HG03135 (cell line): ENCODE results near the gene MYO5A.

Experiments
- ATAC-seq: cut with Tn5 transposase; IDR thresholded peaks from one replicate; pipeline ENCODE4 v1.9.1; 2021; ENCODE audit warnings: mild to moderate bottlenecking, moderate library complexity; ENCODE audit not compliant: unreplicated experiment

MYO5A gene

DNA sequence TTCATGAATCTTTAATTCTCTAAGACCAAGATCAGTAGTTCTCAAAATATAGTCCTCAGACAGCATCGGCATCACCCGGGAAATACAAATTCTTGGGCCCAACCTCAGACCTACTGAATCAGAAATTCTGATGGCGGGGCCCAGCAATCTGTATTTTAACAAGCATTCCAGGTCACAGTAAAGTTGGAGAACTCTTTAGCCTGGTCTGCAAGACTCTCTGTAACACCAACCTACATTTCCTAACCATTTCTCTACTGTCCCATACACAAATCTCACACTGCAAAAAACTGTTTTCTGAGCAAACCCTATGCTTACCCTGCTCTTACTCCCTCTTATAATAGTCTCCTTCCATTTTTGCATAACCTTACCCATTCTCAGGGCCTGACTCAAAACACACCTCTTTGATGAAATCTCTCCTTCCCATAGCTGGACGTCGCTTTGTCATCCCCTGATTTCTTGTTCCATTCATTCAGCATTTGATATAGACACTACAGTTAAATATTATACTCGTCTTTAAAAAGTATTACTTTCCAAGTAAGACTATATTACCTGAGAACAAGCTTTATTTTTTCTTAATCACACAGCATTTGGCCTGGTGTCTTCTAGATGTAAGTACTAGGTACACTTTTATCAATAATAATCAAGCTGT is 149.8 kb downstream of the MYO5A start:
- ATAC-seq = peak; percentile 46

DNA sequence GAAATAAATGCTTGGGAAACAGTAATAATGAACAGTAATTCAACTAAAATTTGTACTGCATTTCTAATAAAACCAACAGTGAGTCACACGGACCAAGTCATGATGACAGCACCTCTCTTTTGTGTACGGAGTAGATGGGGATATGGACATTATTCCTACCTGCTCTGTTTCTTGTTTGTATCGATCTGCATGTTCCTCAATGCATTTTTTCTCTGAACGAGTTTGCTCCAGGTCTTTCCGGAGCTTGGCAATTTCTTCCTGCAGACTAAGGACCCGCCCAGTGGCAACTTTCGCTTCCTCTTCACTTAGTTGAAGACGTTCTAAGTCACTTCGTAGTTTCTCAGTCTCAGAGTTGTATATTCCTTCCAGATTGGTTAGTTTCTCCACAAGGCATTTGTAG is 158.7 kb downstream of the MYO5A start:
- ATAC-seq = no peak

DNA sequence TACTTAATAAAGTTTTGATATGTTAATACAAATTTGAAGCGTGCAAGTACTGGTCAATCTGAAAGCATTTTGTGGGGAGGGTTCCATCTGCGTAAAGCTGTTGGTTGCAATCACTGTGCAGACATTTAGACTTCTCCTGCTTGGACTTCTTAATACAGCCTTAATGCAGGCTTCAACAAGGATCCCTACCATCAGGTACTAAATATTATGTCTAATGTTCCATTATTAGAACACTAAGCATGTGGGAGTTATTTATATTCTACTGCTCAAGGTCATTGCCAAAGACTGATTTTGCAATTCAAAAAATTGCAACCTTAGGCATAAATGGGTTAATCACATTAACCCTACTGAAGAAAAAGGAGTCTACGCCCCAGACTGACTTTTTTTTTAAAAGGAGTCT is 159.2 kb downstream of the MYO5A start:
- no peak for ATAC-seq

DNA sequence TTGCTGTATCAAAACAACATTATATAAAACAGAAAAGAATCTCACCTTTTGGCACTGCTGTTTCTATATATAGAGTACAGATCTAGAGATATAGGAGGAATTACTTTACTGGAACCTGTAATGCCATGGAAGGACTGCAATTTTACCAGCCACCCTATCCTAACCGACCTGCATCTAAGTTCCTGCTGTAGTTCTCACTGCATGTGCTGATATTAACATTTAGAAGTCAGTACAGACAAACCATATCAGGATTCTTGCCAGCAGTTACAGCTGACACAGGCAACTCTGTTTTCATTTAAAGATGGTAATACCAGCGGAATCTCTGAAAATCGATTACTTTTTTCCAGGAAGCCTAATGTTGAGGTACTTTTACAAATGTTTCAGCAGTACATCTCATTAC is 159.7 kb downstream of the MYO5A start:
- ATAC-seq = no peak

DNA sequence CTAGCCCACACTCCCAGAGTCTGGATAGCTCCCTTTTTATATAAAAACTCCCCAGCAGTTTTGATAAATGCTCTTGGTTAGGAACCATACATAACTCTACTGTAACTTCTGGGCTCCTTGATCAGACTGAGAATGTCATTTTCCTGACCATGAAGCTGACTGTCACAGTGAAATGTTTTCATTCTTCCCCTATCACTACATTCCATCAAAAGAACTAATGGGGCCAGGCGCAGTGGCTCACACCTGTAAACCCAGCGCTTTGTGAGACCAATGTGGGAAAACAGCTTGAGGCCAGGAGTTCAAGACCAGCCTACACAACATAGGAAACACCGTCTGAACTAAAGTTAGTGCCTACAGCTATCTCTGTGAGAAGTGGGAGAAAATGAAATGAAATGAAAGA is 160.3 kb downstream of the MYO5A start:
- no peak for ATAC-seq

DNA sequence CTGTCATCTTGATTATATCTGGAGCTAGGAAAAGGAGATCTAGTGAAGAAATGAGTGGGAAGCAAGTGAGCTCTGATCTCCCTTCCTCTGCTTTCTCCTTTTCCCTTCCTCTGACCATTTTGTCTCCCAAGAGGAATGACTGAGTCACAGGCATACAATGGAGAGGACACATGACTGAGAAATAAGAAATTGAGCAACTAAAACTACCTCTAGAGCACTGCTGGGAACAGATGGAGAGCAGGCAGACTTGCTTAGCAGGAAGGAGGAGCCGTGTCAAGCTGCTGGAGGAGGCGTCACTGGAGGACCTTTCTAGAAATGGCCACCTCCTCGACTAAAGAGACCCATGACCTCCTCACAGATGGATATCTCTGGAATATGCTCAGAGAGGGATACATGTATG is 166.2 kb downstream of the MYO5A start:
- no peak for ATAC-seq

DNA sequence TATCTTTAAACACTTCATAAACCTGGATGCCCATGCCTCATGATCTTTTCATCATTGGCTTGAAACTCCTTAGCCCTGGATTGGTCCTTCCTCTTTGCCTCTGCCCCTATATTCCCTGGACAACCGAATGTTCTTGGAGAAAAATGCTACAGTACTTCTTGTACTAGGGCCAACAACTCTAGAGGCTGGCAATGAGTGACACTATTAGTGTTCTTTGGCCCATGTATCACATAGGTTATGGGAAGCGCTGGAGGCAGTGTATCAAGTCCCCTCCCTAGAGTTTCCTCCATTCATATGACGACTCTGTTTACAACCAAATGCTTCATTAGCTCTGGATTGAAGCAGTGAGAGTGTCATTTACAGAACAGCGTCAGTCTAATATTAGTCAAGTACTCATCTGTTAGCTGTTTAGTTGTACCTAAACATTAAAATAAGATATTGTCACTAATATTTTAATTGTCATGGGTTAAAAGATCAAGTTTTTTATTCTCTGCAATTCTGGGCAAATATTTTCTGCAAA is 166.6 kb downstream of the MYO5A start:
- no peak for ATAC-seq

DNA sequence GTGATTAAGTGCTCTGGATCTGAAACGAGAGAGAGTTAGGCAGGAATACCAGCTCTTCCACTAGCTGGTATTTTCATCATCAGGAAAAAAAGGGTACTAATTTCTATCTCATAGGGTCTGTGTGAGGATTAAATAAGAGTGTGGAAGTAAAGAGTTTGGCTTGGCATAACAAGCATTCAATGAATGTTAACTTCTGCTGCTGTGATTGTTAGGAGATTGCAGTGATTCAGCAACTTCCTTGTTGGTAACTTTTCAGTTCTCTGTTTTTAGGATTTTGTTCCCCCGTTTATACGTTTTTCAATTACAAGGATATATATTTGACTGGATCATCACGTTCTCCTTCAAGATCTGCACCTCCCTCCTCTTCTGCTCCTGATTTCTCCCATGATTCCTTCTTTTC is 167.2 kb downstream of the MYO5A start:
- ATAC-seq = no peak

DNA sequence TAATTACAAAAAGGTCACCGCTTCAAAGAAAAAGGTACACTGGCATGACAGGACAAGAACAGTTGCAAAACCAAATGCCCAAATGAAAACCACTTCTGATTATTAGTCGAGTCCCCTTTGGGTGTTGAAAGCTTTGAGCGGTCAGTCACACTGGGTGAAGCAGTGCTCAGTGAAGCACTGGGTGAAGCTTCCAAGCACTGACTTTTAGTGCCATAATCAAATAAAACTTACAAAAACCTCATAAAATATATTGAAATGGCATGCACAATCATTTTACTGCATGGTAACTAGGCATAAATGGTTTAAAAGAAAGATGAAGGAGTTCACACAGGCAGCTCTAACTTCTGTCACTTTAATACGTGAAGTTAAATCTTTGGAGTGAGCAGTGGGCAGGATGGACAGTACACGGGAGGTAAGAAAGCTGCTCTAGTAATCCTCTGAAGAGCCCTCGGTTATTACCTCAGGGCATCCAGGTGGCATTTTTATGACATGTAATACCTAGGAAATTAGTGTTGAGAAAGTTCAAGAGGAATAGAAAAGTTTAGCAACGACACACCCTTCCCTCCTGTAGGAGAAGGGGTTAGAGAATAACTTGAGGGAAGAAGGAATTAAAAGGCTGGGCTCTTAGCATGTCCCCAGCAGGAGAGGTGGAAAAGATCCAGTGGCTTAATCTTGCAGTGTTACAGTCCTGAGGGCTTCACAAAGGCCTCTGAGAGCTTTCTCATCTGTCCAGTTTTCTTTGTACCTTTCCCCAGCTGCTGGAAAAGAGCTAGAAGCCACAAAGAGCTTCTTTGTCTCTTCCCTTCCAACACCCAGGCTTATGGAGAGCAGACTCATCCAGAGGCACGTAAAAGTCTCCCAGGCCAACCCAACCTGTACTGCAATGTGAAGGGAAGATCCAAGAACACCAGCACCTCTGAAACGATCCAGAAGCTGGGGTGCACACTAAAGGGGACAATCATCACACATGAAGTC is 168.2 kb downstream of the MYO5A start:
- no peak for ATAC-seq

DNA sequence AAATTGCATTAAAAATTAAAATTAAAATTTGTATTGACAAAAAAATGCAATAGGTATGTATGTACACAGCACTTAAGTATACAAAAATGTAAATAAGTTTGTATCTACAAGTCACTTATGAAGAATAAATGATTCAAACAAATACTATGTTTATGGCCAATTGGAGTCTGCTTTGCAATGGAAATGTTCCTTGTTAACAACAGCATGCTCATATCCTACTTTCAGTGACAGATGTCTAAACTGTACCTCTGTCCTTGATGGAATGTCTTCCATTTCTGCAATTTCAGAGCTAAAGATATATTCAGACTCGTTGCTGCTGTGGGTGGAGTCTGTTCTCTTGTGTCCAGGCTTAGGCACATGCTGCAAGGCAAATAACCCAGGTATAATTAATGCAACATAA is 169.0 kb downstream of the MYO5A start:
- ATAC-seq = no peak

DNA sequence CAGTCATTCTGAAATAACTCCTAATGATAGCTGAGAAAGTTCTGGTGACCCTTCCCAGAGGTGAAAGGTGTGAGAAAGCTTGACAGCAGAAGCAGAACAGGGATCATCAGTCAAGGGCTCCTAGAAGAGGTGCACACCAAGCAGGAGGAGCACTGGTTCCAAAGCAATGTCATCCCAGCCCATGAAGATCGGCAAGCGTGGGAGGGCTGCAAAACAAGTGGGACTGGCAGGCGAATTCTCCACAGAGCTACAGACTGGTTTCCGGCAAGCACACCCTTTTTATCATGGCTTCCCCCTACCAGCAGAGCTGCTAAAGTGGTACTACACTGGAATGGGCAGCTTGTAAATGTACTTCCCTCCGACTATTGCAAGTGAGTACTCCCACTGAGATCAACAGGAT is 170.7 kb downstream of the MYO5A start:
- no peak for ATAC-seq

DNA sequence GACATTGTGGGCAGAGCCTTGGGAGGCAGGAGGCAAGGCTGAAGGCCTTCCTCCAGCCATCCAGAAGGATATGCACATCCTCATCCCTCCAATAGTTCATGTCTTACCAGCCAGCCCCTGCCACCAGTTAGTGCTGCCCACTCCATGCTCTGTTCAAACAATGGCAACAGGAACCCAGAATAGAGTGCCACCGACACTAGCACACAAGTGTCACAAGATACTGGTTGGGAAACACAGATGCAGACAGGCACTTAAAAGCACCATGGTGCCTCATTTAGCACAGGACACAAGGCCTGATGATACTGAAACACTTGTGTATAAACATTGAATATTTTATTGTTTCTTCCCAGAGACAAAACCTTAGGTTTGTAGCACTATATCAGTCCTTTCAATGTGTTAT is 176.6 kb downstream of the MYO5A start:
- ATAC-seq = no peak

DNA sequence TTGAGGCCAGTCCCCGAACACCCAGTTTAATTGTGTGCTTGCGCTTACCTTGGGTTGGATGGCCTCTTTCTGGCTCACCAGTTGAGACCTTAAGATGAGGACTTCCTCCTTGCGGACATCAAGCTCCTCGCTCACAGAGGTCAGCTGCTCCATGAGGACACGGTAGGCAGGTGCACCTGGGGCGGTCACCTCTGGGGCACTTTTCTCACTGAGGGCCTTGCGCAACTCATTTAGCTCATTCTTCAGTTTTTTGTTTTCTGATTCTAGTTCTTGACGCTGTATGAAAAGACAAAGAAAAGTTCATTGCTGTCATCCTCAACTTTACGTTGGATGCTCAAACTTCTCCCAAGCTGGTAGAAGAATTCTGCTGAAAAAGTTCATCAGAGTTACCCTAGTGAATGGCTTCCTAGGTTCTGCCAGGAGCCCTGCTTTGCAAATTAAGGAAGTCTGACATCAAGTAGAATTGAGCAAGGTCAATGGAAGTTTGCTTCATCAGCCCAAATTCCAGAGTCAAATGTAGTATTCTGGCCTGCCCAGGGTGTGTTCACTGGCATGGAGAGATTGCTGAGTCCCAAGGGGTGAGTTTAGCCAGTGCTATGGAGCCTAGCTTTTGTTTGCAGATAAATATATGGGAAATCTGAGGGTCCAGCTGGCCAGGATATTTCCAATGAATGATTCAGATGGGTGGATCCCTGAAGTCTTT is 177.3 kb downstream of the MYO5A start:
- no peak for ATAC-seq

DNA sequence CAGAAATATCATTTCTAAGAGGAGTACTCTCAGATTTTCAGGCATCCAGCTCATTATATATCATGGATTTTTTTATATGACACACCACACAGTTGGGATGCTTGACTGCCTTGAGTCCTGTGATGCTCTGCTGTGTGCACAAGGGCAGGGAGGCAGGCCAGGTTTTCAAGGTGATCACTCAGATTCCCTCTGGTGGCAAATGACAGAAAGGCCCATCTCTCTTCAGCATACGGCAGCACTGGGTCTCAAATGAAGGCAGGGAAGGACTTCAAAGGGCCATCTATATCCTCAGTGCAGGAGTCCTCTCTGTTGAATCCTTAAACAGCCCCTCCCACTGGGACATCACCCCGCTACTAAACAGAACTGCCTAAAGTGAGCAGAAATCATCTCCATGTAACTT is 178.3 kb downstream of the MYO5A start:
- ATAC-seq = no peak

DNA sequence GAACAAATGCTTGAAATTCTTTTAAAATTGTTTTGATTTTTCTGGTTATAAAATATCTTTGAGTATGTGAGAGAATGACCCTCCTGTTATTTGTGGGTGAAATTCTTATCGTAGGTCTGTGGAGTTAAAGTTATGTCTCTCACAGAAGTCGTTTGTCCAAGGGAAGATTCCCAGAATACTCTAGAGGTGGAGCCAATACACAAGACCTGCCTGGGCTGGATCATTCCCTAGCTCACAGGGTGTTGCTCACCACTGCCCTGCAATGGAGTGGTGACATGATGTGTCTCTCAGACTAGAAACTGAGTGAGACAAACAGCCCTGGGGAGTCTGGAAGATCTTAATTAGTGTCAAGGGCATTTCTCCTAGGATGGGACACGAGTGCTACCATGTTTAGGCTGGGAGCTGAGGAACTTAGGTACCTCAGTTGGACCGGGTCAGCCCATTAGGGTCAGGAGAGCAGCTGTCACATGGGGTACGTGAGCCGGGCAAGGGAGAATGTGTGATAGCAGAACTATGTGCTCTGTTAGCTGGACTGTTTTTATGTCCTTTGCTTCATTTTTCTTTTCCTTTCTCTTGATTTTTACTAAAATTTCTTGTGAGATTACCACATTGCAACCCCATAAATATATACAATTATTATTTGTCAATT is 179.5 kb downstream of the MYO5A start:
- no peak for ATAC-seq

DNA sequence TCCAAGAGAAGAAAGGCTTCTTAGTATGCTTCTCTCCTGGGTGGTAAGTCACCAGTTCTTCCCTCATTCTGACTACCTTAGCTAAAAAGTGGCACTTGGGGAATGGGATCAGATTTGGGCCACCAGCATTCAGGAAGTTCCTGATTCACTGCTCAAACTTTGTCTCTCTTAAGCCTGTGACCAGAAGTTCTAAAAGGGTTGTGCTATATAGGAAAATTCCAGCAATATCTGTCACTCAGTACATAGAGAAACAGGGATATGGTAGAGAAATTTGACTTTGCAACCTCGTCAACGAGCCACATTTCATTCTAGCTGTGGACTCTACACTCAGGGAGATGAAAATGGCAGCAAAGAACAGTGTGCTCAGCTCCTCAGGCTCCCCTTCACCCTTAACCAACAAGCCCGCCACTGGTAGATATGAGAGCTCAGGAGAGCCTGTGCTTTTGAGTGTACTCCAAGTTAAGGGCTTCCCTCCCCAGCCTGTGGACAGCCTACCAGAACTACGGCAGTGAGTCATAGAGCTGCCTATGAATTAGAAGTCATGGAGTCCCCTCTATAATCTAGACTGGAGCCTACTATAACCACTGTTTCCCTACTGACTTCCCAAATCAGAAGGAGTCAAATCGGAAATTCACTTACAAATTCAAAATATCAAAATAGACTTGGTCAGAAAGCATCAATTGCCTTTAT is 180.5 kb downstream of the MYO5A start:
- no peak for ATAC-seq

DNA sequence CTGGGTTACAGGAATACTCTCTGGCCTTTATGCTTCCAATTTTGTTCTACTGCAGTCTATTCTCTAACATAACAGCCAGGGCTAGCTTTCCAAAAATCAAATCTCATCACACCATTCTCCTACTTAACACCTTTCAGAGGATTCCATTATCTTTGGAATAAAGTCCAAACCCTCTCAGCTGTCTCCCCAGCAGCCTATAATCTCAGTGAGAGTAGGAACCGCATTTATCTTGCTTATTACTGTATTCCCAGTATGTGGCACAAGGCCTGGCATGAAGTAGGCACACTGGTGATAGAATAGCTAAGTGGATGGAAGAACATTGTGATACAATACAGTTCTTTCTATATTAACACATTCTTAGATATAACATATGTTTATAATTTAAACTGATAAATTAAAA is 184.1 kb downstream of the MYO5A start:
- no peak for ATAC-seq

DNA sequence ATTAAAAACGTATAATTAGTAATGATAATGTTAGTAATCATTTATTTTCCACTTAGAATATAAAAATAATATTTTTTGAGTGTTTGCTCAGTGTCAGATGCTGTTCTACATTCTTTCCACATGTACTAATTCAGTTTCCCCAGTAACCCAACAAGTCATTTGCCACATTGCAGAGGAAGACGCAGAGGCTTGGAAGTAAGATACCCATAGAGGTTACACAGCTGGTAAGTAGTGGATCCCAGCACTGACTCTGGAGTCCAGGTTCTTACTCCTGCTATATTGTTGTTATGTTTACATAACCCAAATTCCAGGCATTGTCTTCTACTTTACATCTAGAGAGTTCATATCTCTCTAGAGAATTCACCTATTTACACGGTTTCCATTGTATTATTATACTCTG is 184.8 kb downstream of the MYO5A start:
- no peak for ATAC-seq

DNA sequence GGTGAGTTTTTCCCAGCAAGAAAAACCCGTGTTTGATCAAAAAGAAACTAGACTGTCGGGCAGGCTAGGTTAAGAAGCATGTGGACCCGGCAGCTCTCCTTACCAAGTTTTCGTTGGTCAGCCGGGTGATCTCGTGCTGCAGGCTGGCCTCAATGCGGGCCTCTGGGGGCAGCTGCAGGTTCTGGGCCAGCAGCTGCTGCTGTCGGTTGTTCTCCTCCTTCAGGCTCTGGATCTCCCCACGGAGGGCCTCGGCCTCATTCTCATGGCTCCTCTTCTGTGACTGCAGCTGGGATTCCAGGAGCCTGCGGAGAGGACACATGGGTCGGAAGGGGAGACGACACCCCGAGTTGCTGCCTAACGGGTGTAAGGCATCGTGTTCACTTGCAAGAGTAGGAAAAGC is 188.6 kb downstream of the MYO5A start:
- ATAC-seq = no peak

DNA sequence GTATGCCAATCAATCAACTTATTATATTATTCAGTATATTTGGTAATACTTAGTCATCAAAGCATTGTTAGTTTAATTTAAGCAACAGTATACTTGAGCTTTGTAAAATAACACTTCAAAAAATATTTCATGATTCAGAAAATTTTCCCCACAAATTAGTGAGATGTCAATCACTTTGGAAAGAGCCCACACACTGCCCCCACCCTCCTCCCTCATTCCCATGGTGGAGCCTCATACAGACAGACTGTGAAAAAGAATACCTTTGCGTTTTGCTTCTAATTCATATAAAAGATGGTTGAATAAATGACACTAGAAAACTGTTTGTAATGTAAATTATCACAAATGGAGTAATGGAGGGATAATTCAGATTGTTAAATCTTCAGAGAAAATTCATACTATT is 189.8 kb downstream of the MYO5A start:
- no peak for ATAC-seq
